ENCODE measurements around the gene KMT2E.

Gene KMT2E

GRCh38 chr7:105026750-105027149 is 12.7 kb downstream of the KMT2E start (continued):
- TF ChIP-seq ZBTB10 (tag by site-specific recombination; IDR thresholded peaks at IDR 0.05) (no peak), BCL6B (tag by site-specific recombination; IDR thresholded peaks at IDR 0.05) (no peak)

- Histone ChIP-seq H3K27ac (ENCODE audit: extremely low read depth, low read depth, low read length) (no peak overlapping the region), H3K4me1 (ENCODE audit: control insufficient read depth, insufficient read depth, low read length) (peaks cover 34% of the 10 kb centered on the region), H3K9me3 (ENCODE audit: control insufficient read depth, insufficient read depth, low read depth, low read length) (no peaks in the 10 kb centered on the region), H3K4me3 (ENCODE audit: low read depth, low read length) (no peak overlapping the region), H3K36me3 (ENCODE audit: control insufficient read depth in 2 of 2, insufficient read depth in 1 of 2, low read length in 2 of 2) (no peaks in the 10 kb centered on the region)
- TF ChIP-seq ZXDB (tag by site-specific recombination; IDR thresholded peaks at IDR 0.05) (no peak), ZSCAN23 (tag by site-specific recombination; IDR thresholded peaks at IDR 0.05) (no peak), ZNF114 (tag by site-specific recombination; IDR thresholded peaks at IDR 0.05) (no peak), SP3 (tag by site-specific recombination; IDR thresholded peaks at IDR 0.05) (no peak), ZNF121 (tag by site-specific recombination; IDR thresholded peaks at IDR 0.05) (no peak), PRDM10 (tag by site-specific recombination; IDR thresholded peaks at IDR 0.05) (no peak), ZNF391 (tag by site-specific recombination; IDR thresholded peaks at IDR 0.05; ENCODE audit: borderline replicate concordance, low read depth) (no peak), IKZF3 (tag by site-specific recombination; IDR thresholded peaks at IDR 0.05) (no peak), ZNF132 (tag by site-specific recombination; IDR thresholded peaks at IDR 0.05; ENCODE audit: borderline replicate concordance) (no peak), ZNF280C (tag by site-specific recombination; IDR thresholded peaks at IDR 0.05) (no peak), ZNF223 (tag by site-specific recombination; IDR thresholded peaks at IDR 0.05) (no peak), ZBTB7A (tag by site-specific recombination; IDR thresholded peaks at IDR 0.05; ENCODE audit: low read depth) (no peak), ZNF529 (tag by site-specific recombination; IDR thresholded peaks at IDR 0.05; ENCODE audit: insufficient replicate concordance) (no peak), ZBTB8A (tag by site-specific recombination; IDR thresholded peaks at IDR 0.05) (no peak), ZNF174 (tag by site-specific recombination; IDR thresholded peaks at IDR 0.05) (no peak), INSM2 (tag by site-specific recombination; IDR thresholded peaks at IDR 0.05) (no peak), ZNF24 (tag by site-specific recombination; IDR thresholded peaks at IDR 0.05) (no peak), ZSCAN5A (tag by site-specific recombination; IDR thresholded peaks at IDR 0.05) (no peak), ELK4 (IDR thresholded peaks at IDR 0.05; ENCODE audit: borderline replicate concordance, low read depth, low read length) (no peak)
- ChIA-PET POLR2A (interaction anchor here (3.4 kb wide), 1 partner anchor 13 kb away, joined by 27 read pairs; the partner anchor contains the start of gene KMT2E), CTCF (interaction anchor here (1.0 kb wide), 1 partner anchor 44 kb away, joined by 3 read pairs; no protein-coding TSS in a partner anchor)
Observed at GRCh38 chr7:105027176-105027853, 13.3 kb downstream of the KMT2E start.

All from HEK293 (cell line).